Chondrocyte (in vitro differentiated cells): ENCODE data around the gene ADGRA1. TPM values are rescaled to one million over a fixed set of nuclear protein-coding genes. Genes with fewer than 3 reads are reported as not detected.
A peak's percentile ranks its signal among the peaks of the same experiment; 100 is the strongest.
"Not testable (repeated sequence)": the region's sequence is repeated elsewhere in the genome, so short reads cannot be mapped to it uniquely, and the experiment has no call there.

Experiments used
- DNase-seq: peaks from one replicate; pipeline ENCODE4 v3.0.0; 2021; ENCODE audit warnings: mixed read lengths, low spot score
- H3K27ac Mint-ChIP-seq: one replicate; pipeline ENCODE4 v1.8.0; 2021; ENCODE audit warnings: mild to moderate bottlenecking, moderate library complexity, mixed read lengths; ENCODE audit not compliant: unreplicated experiment
- H3K27me3 Mint-ChIP-seq: 2 replicates; pipeline ENCODE4 v1.8.0; 2021; ENCODE audit warnings: low read depth, mixed read lengths
- H3K36me3 Mint-ChIP-seq: 2 replicates; pipeline ENCODE4 v1.8.0; 2021; ENCODE audit warnings: low read depth, mixed read lengths
- H3K4me1 Mint-ChIP-seq: 2 replicates; pipeline ENCODE4 v1.8.0; 2021; ENCODE audit warnings: low read depth, mild to moderate bottlenecking, mixed read lengths
- H3K4me3 Mint-ChIP-seq: one replicate; pipeline ENCODE4 v1.8.0; 2021; ENCODE audit warnings: mild to moderate bottlenecking, moderate library complexity, mixed read lengths; ENCODE audit not compliant: unreplicated experiment
- H3K9me3 Mint-ChIP-seq: 2 replicates; pipeline ENCODE4 v1.8.0; 2021; ENCODE audit warnings: low read depth, mixed read lengths
- total RNA-seq: library from RNA; stranded (reverse); gene quantifications from 3 replicates; pipeline ENCODE4 v1.2.1, GENCODE V29; 2021
- TF ChIP-seq, protein P1 (sequence below): fragments of 200-600 bp; sonication (generic); IDR thresholded peaks from 2 replicates; pipeline ENCODE4 v1.5.0; 2021; ENCODE audit warnings: antibody characterized with exemption, mild to moderate bottlenecking, moderate library complexity

The ADGRA1 gene
- total RNA-seq, 1 donor from 2014 or later, result not detected

DNA sequence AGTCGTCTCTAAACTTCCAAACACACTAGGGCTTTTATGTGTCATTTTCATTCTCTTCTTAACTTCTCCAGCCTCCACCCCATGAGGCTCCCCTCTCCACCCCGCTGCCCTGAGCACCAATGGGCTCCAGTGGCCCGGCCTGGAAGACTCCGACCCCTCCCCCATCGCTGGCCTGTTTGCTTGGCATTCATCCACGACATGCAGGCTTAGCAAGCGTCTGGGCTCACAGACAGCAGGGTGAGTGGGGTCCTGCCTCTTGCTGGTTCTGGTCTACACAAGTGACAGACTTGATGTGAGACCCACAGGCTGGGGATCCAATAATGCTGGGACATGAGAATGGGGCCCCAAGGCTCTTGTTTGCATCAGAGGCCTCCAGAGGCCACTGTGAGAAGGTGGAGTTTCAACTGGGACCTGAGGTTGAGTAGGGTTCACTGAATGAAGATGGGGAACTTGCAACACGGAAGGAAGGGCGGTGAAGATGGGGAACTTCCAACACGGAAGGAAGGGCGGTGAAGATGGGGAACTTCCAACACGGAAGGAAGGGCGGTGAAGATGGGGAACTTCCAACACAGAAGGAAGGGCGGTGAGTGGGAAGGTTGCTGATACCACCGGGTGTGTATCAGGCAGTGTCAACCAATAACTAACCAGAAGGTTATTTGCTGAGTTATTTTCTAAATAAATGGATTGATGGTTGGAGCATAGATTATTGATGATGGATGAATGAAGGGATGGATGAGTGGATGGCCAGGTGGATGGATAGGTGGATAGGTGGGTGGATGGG, 86.3 kb downstream of the ADGRA1 start:
- no peak for DNase-seq
- Mint-ChIP-seq H3K27me3 (peaks cover 11% of the 10 kb centered on the region), H3K4me3 (no peak overlapping the region), H3K36me3 (peaks cover 3% of the 10 kb centered on the region), H3K4me1 (no peaks in the 10 kb centered on the region), H3K9me3 (peaks cover 10% of the 10 kb centered on the region), H3K27ac (no peak overlapping the region)
- TF ChIP-seq, protein P1, sequence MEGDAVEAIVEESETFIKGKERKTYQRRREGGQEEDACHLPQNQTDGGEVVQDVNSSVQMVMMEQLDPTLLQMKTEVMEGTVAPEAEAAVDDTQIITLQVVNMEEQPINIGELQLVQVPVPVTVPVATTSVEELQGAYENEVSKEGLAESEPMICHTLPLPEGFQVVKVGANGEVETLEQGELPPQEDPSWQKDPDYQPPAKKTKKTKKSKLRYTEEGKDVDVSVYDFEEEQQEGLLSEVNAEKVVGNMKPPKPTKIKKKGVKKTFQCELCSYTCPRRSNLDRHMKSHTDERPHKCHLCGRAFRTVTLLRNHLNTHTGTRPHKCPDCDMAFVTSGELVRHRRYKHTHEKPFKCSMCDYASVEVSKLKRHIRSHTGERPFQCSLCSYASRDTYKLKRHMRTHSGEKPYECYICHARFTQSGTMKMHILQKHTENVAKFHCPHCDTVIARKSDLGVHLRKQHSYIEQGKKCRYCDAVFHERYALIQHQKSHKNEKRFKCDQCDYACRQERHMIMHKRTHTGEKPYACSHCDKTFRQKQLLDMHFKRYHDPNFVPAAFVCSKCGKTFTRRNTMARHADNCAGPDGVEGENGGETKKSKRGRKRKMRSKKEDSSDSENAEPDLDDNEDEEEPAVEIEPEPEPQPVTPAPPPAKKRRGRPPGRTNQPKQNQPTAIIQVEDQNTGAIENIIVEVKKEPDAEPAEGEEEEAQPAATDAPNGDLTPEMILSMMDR, result no peak

DNA sequence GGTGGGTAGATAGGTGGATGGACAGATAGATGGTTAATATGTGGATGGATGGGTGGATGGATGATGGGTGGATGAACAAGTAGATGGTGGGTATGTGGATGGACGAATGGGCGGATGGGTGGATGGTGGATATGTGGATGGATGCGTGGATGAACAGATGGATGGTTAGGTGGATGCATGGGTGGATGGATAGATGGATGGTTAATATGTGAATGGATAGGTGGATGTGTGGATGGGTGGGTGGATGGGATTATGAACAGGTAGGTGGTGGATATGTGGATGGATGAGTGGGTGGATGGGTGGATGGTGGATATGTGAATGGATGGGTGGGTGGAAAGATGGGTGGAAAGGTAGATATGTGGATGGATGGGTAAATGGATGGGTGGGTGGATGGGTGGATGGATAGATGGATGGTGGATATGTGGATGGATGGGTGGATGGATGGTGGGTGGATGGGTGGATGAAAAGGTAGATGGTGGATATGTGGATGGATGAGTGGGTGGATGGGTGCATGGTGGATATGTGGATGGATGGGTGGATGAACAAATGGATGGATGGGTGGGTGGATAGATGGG, 87.1 kb downstream of the ADGRA1 start:
- H3K27ac Mint-ChIP-seq, result no peak overlapping the region
- peaks cover 11% of the 10 kb centered on the region for H3K27me3 Mint-ChIP-seq
- no peaks in the 10 kb centered on the region for H3K4me1 Mint-ChIP-seq
- DNase-seq, result no peak
- peaks cover 3% of the 10 kb centered on the region for H3K36me3 Mint-ChIP-seq
- TF ChIP-seq, protein P1, result no peak
- no peak overlapping the region for H3K4me3 Mint-ChIP-seq
- H3K9me3 Mint-ChIP-seq, result peaks cover 10% of the 10 kb centered on the region

DNA sequence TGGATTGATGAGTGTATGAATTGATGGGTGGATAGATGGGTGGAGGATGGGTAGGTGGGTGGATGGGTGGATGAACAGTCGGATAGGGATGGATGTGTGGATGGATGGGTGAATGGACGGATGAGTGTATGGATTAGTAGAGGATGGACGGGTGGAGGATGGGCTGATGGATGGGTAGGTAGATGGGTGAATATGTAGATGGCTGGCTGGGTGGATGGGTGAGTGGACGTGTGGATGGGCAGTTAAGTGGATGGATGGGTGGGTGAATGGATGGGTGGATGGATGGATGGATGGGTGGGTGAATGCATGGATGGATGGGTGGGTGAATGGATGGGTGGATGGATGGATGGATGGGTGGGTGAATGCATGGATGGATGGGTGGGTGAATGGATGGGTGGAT, 87.9 kb downstream of the ADGRA1 start:
- DNase-seq, result peak; percentile 24
- H3K36me3 Mint-ChIP-seq, H3K27ac Mint-ChIP-seq, H3K4me1 Mint-ChIP-seq, H3K4me3 Mint-ChIP-seq: not testable (repeated sequence)
- Mint-ChIP-seq H3K27me3 (peaks cover 17% of the 10 kb centered on the region), H3K9me3 (peaks cover 10% of the 10 kb centered on the region)

DNA sequence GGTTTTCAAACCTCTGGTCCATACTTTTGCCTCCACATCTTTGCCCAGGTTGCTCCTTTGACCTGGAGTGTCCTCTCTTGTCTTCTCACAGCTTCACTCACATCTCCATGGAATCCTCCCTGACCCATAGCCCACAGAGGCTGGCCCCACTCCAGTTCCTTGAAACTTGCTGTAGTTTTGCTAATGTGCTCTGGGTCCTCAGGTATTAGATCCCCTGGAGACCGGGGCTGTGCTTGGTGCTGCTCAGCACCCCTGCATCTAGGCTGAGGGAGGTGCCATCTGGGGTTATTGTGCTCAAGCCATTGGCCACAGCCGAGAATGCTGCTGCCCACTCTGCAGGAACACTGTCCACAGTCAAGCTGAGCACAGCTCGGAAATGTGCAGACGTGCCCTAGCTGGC, 88.8 kb downstream of the ADGRA1 start:
- Mint-ChIP-seq H3K27ac (no peak overlapping the region), H3K9me3 (peaks cover 10% of the 10 kb centered on the region), H3K27me3 (peaks cover 22% of the 10 kb centered on the region), H3K36me3 (peaks cover 3% of the 10 kb centered on the region), H3K4me1 (no peaks in the 10 kb centered on the region), H3K4me3 (no peak overlapping the region)
- DNase-seq, result no peak
- TF ChIP-seq, protein P1, result no peak

DNA sequence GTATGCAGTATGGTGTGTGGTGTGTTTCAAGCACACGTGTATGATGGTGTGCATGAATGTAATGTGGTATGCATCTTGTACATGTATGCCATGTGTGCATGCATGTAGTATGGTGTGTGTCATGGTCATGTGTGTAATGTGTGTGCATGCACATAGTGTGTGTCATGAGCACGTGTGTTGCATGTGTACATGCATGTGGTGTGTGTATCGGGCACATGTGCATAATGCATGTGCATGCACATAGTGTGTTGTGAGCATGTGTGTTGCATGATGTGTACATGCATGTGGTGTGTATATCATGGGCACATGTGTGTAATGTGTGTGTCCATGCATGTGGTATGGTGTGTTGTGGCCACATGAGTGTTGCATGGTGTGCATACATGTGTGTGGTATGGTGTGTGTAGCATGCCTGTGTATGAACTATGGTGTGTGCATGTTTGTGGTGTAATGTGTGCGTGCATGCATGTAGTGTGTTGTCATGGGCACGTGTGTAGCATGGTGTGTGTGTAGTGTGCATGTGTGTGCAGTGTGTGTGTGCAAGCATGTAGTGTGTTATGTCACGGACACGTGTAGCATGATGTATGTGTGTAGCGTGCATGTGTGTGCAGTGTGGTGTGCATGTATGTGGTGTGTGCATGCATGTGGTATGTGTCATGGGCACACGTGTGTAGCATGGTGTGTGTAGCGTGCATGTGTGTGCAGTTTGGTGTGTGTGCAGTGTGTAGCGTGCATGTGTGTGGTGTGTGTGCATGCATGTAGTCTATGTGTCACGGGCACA, 89.8 kb downstream of the ADGRA1 start:
- Mint-ChIP-seq H3K4me3 (no peak overlapping the region), H3K27me3 (peaks cover 25% of the 10 kb centered on the region), H3K9me3 (peaks cover 8% of the 10 kb centered on the region), H3K4me1 (no peaks in the 10 kb centered on the region), H3K36me3 (peaks cover 3% of the 10 kb centered on the region), H3K27ac (no peak overlapping the region)
- DNase-seq, result peak; percentile 28
- TF ChIP-seq, protein P1, result no peak
